Activated T-cell treated with anti-CD3 and anti-CD28 coated beads for 24 hours (primary cell): ENCODE measurements around the gene MT3.
"Not testable (repeated sequence)": the region's sequence is repeated elsewhere in the genome, so short reads cannot be mapped to it uniquely, and the experiment has no call there.

Source experiments
- DNase-seq: peaks from one replicate; pipeline ENCODE4 v3.0.0-alpha.2; 2020; ENCODE audit warnings: low read depth

Gene MT3

DNA sequence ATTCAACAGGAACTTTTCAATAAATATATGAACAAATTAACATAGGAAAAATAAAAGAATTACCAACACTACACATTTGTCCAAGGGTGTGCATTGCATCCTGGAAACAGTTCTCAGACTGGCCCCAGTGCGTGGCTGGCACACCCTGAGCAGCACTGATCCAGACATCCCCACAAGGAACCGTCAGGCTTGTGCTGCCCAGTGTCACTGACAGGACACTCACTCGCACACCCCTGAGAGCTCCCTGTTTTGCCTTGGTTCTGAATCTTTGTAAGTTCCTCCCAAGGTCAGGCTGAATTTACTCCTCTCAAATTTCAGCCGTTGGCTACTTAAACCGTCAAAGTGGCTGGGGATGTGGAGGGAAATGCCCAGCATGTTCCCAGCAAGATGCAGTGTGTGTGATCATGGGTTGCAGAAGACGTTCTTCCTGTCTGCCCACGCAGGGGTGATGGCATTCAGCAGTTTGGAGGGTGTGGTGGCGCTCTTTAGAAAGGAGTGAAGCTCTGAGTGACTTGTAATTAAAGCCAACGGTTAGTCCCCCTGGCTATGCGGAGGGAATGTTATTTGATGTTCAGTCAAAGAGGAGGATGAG is 20.8 kb downstream of the MT3 start:
- DNase-seq, result peak; percentile 74

- no peak for DNase-seq
Observed at GRCh38 chr16:56610609-56611111, 21.3 kb downstream of the MT3 start.

DNA sequence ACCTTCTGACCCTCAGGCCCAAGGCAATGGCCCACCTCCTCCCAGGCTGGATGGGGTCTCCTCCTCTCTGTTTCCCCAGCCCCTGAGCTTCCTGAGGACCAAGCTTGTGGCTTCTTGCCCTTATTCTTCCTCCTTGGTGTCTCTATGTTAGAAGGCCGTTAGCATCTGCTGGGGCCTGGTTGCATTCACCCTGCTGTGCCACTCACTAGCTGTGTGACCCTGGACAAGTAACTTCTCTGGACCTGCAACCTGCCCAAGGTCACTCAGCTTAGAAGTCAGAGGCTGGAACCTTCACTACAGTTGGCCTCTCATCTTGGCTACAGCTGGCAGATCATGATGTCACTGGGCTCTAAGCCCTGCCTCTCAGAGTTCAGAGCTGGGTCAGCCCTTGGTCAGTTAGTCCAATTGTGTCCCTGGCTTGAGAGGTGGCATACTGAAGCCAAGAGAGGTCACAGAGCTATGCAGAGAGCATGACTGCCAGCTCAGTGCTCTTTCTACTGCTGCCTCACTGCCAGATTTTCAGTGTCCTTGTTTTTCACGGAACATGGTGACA is 22.0 kb downstream of the MT3 start:
- DNase-seq, result no peak

DNA sequence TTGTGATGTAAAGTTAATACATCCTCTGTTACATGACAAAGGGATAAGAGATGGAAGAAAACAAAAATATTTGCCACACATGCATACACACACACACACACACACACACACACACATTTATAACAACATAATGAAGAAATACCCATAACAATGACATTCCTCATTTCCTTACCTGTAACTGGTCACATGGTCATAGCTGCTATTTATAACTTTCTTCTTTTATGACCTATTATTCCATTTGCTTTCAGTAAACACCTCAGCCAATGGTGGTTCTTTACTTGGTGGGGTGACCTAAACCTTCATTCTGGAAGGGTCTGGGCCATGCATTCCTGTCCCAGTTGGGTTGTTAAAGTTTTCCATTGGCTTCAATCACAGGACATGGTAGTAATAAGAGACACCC is 24.4 kb downstream of the MT3 start:
- no peak for DNase-seq

DNA sequence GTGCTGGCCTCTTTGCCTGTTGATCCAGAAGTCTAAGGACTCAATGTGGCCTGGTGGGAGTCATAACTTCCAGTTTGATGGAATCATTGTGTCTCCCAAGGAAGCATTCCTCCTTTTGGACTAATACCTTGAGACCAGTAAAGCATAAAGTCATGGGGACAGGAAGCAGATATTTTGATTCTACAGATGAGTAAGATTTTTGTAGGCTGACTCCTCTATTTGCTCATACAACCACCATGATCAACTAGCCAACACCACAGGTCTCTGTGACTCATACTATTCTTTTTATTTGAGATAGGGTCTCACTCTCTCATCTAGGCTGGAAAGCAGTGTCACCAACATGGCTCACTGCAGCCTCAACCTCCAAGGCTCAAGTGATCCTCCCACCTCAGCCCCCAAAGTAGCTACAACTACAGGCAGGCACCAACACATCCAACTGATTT is 25.2 kb downstream of the MT3 start:
- DNase-seq, result no peak

GRCh38 chr16:56615353-56615752 is 26.0 kb downstream of the MT3 start:
- no peak for DNase-seq

DNA sequence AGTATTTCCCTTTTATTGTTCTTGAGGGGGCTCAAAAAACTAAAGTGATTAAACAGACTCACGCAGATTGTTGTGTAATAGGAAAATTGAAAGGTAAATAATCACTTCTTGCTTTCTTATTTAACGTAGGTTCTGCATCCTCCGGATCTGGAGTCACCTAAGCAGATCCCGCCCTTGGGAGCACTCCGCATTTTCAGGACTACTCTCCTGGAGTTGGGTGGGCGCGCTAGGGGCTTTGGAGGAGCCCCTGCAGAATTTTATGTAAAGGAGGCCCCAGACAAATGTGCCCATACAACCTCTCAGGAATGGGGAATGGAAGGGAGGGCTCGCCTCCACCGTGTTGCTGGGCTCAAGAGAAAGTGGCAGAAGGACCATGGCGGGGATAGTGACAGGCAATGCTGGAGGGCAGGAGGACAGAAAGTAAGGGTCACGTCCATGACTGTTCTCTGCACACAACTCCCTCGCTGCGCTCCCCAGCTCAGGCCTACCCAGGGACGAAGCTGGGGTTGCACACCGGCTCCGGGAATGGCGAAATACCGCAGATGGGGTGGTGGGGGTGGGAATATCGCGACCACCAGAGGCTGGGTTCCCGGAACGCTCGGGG is 27.4 kb downstream of the MT3 start:
- no peak for DNase-seq

DNA sequence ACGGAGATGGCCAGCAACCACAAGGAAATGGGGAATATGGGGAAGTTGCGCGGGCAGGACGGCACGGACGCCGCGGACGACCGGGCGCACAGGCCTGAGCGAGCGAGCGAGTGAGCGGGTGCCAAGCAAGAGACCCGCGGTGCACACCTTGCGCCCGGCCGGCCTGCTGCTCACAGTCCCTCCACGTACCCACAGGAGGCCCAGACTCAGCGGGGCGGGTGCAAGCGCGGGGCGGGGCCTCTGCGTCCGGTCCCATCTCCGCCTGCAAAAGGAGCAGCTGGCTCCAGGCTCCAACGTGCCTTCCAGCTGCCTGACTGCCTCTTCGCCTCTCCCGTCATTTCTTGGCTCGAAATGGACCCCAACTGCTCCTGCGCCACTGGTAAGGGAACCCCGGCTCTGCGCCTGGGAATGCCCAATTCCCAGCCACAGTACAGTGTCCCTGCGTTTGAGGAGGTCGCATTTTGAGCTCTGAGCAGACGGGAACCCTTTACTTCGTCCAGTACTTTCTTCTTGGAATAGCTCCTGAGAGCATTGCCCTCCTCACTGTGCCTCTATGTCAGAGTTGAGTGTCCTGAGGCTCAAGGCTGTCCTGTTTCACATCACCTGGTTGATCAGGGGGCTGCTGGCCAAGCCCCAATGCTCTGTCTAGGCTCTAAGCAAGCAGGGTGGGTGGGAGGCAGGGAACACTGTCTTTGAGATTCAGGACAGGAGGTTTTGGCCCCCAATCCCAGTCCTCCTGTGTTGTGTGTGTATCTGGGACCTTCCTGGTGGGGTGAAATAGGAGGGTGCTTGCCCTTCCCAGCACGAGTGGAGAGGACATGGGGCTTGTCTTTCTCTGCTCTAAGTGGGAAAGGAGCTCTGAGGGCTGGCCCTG is 28.1 kb downstream of the MT3 start:
- DNase-seq, result peak; percentile 54

GRCh38 chr16:56618138-56618537 is 28.8 kb downstream of the MT3 start:
- DNase-seq, result no peak

DNA sequence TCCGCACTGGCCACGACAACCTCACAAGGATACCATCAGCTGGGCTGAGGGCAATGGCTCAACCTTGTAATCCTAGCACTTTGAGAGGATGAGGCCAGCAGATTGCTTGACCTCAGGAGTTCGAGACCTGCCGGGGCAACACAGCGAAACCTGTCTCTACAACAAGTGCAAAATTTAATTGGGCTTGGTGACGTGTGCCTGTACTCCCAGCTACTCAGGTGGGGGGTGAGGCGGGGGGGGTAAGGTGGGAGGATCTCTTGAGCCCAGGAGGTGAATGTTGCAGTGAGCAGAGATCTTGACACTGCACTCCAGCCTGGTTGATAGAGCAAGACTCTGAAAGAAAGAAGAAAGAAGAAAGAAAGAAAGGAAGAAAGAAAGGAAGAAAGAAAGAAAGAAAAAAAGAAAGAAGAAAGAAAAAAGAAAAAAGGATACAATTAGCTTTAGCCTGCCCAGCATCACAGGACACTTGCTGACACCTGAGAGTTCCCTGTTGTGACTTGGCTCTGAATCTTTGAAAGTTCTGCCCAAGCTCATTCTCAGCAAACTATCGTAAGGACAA is 31.1 kb downstream of the MT3 start:
- no peak for DNase-seq

GRCh38 chr16:56621665-56622445 is 32.5 kb downstream of the MT3 start:
- DNase-seq, result not testable (repeated sequence)

- not testable (repeated sequence) for DNase-seq
Observed at GRCh38 chr16:56623184-56623583, 33.9 kb downstream of the MT3 start.

GRCh38 chr16:56623637-56624036 is 34.3 kb downstream of the MT3 start:
- no peak for DNase-seq

DNA sequence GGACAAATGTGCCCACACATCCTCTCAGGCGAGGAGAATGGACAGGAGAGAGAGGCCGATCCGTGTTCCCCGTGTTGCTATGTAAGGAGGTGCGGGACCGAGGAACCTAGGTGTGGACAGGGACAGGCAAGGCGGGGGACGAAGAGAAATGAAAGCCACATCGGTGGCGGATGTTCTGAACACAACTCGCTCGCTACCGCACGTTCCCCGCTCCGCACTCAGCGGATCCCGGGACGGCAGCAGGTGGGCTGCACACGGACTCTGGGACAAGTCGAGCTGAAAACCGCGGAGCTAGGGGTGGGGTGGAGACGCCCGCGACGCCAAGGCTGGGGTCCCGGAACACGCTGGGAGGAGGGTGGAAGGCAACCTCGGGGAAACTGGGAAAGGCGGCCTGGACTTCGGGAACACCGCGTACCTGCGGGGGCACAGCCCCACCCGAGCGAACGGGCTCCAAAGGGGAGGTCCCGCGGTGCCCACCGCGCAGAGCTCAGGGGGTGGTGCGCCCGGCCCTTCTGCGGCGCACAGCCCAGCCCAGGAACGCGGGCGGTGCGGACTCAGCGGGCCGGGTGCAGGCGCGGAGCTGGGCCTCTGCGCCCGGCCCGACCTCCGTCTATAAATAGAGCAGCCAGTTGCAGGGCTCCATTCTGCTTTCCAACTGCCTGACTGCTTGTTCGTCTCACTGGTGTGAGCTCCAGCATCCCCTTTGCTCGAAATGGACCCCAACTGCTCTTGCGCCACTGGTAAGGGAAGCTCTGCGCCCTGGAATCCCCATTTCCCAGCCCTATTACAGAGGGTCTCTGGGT is 36.0 kb downstream of the MT3 start, which contains the start of gene MT1E:
Gene MT1E, plus strand, starts transcription at position 642 of the 803 bp plus-strand sequence. Its CDS starts 71 bp downstream, at position 713.
- peak; percentile 70 for DNase-seq

GRCh38 chr16:56625943-56626654 is 36.8 kb downstream of the MT3 start:
- no peak for DNase-seq

GRCh38 chr16:56626685-56627084 is 37.4 kb downstream of the MT3 start:
- DNase-seq, result no peak

GRCh38 chr16:56628486-56629350 is 39.4 kb downstream of the MT3 start:
- DNase-seq, result no peak

DNA sequence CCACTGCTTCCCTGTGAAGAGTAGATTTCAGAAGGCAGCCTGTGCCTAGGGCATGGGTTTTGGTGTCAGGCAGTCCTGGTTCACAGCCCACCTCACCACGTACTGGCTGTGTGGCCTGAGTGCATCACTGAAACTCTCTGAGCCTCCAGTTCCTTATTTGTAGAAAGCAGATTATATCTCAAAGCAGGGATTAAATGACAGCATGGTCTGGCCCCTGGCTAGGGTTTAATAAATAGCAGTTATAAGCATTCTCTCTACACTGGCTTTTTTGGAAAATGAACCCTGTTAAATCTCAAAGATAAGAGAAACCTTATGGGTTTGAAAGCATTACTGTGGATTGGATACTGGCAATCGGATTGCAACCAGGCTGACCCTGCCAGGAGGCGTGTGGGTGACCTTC is 40.2 kb downstream of the MT3 start:
- DNase-seq, result no peak

DNA sequence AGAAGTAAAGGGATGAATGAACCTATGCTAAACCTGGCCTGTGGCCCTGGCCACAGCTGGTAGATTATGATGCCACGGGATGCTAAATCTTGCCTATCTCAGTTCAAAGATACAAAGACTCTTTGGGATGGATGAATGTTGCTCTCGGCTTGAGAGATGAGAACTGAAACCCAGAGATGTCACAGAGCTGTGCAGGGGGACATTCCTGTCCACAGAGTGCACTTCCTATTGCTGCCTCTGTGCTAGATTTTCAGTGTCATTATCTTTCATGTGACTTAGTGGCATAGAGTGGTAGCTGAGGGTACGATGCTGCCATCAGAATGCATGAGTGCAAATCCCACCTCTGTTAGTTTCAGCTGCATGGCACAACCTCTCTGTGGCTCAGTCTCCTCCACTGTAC is 40.8 kb downstream of the MT3 start:
- DNase-seq, result no peak
